NCI-H2227 treated with DMSO at 0.1 percent for 48 hours (cell line): ENCODE results near the gene SMU1.
"Not testable (repeated sequence)": the region's sequence is repeated elsewhere in the genome, so short reads cannot be mapped to it uniquely, and the experiment has no call there.

ENCODE experiments used
- DNase-seq: peaks from one replicate; lab custom pipeline; 2025; lab: John Stamatoyannopoulos, UW

The SMU1 gene

DNA sequence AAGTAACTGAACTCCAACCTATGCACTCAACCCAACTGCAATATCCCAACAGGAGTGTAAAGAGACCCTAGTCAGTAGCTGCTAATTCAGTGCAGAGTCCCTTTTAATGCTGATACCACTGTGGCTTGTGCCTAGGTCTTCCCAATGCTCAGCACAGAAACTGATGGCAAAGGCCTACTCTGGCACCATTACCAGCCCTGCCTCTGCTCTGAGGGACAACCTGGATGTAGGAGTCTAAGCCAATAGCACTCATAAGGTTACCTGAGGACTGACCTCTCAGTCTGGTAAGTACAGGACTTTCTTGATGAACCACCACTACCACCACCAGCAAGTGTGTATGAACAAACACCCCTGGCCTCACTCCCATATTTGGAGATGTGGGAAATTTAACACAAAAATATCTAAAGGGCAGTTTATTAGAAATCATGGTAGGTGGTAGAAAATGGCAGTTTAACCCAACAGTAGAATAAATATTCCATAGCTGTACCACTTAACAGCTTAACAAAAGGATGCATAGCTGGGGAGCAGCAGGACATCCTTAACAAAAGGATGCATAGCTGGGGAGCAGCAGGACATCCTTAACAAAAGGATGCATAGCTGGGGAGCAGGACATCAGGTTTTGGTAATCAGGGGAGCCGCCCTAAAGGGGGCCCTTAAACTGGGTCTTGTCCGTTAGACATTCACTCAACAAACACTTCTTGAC, 62.4 kb downstream of the SMU1 start:
- DNase-seq, result no peak

DNA sequence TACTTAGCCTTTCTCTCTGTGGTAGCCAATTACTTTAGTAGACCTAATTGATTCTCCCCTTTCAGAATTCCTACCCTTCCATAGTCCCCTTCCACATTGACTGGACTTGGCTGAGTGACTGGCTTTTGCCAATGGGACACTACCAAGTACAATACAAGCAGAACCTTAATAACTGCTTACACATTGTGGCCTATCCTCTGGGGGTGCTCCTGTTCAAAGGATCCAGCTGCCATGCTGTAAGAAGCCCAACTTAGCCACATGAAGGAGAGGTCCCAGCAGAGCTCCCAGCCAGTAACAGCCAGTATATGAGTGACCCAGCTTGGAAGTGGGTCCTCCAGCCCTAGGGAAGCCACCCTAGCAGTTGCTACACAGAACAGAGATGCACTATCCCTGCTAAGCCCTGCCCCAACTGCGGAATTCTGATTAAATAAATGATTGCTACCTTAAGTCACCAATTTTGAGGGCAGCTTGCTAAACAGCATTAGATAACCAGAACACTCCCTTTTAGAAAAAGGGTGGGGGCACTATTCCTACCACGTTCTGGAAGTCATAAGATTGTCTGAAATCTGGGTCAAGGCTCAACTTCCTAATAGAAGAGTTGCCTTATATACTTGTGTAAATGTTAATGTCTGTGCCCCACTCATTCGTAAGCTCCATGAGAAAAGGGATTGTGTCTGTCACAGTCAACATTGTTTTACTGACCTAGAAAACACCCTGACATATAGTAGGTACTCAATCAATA, 64.0 kb downstream of the SMU1 start:
- no peak for DNase-seq

DNA sequence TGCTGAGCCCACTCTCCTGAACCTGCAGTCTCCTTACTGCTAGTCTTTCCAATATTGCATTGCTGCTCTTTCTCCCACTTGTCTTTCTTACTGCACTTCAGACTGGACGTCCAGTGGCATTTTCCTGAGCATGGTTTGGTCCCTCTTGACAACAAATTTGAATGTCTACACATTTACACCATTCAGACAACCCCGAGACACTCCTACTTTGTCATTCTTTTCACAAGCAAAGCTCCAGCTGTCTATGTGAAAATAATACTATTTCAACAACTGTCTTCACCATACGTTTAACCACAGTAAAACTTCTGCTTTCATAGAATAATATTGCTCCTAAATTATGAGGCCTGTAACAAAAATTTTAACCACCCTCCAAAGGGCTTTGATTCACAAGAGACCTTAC, 64.6 kb downstream of the SMU1 start:
- DNase-seq, result no peak

DNA sequence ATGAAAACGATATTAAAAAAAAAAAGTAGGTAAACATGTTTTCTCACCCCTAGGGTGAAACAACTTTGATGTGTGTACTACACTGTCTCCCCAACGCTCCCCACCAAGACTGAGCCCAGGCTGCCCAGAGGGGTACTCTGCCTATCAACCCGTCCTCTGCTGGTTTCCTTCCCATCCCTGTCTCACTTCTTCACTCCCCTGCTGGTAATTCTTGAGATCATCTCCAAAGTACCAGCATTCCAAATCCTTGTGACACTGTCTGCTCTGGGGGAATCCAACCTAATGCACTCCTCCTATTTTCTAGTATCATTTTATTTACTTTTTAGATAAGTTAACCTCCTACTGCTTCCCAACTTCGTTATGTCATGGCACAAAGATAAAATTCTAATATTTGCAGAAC, 68.7 kb downstream of the SMU1 start:
- no peak for DNase-seq

DNA sequence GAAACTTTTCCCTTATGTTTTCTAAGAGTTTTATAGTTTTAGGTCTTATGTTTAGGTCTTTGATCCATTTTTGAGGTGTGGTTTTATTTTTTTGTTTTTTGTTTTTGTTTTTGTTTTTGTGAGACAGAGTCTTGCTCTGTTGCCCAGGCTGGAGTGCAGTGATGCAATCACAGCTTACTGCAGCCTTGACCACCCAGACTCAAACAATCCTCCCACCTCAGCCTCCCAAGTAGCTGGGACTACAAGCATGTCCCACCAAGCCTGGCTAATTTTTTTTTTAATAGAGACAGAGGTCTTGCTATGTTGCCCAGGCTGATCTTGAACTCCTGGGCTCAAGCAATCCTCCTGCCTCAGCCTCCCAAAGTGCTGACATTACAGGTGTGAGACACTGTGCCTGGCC, 71.1 kb downstream of the SMU1 start:
- DNase-seq, result not testable (repeated sequence)

DNA sequence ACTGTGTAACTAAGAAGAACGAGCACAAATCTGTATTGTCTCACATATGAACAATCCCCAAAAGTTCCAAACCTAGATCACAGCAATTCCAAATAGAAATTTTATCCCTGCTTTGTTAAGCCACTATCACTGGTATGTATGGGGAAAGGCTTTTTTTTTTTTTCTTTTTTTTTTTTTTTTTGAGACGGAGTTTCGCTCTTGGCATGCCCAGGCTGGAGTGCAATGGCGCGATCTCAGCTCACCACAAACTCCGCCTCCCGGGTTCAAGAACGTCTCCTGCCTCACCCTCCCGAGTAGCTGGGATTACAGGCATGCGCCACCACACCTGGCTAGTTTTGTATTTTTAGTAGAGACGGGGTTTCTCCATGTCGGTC, 75.8 kb downstream of the SMU1 start:
- DNase-seq, result not testable (repeated sequence)

DNA sequence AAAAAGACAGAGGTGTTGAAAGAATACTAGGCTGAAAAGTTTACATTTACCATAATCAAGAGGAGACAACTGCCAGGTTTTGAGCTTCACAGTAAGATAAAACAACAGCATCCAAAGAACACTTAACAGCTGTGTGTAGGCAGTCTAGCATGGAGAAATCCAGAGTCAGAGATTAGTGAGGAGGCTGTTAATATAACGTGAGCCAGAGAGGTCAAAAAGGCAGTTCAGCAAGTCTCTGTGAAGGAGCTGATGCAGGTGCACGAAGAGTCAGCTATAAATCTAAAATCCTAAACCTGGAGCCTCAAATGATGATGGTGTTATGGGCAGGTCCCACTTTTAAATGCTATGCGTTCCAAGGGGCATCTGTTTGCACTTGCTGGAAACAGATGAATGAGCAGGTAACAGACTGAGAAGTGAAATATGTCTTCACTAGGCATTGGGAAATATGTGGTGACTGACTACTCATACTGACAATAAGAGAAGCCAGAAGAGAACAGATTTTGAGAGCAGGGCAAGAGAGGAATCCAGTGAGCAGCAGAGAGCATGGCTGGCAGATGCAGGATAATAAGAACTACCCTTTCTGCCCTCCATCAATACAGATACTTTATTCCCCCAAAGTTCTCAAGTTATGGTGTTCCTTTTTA, 83.8 kb downstream of the SMU1 start:
- no peak for DNase-seq

DNA sequence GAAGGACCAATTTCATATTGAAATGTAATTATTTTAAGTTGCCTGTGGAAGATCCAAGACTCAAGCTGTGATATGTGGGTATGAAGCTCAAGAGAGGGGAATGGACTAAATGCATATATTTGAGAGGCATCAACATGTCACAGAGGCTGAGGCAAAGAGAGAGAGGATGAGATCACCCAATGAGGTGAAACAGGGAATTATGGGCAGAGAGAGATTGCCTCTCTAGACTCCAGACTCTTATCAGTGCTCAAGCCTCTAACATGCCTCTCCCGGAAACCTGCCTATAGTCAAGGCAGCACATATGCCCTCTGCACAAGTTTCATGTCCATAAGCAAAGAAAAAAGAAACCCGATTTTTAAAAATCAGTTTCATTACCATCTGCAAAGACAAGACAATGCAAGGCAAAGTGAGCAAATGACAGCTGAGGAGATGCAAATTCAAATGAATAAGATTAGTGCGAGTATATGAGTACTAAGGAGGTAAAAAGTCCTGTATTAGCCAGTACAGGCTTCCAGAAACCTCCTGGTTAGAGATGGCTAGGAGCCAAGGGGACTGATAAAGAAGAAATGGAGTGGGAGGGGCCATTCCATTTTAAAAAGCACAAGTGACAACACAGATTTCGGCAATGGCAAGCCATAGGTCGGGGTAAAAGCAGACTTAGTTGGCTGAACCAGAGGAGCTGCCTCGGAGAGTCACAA, 84.4 kb downstream of the SMU1 start:
- no peak for DNase-seq
